Dedifferentiated amniotic fluid mesenchymal stem cell (primary cell): ENCODE measurements around the gene OR8J3.
"Not testable (repeated sequence)": the region's sequence is repeated elsewhere in the genome, so short reads cannot be mapped to it uniquely, and the experiment has no call there.

Experiments used
- DNase-seq: peaks from one replicate; pipeline ENCODE4 v3.0.0-alpha.2; 2016; ENCODE audit errors: extremely low spot score

The OR8J3 gene

DNA sequence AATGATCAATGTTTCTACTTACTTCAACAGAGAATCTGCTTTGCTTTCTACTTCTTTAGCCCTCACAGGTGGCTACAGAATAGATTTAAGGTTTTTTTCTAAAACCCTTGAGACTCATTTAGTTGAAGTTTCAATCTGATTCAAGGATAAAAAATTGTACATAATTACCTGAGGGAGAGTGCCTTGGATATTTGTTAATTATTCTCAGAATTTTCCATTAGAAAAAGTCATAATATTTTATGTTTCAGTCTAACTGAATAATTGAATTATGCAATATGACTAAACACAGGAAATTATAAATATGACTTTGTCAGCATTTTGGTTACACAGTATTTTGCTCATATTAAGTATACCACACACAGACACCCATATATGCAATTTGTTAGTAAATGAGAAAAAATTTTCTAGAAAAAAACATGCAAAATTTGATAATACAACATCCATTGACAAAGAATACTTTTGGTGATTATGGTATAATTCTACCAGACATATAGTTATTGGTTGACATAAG lies at the start of gene OR8J3:
Gene OR8J3, minus strand, starts transcription at position 51 of the 511 bp plus-strand sequence. CDS start 2,483 bp downstream, outside the sequence.
- no peak for DNase-seq

- DNase-seq, result no peak
Measured at GRCh38 chr11:56188602-56189001, 48.6 kb upstream of the OR8J3 start.

GRCh38 chr11:56183459-56183858 lies 43.5 kb upstream of the OR8J3 start:
- no peak for DNase-seq

- DNase-seq, result no peak
Measured at GRCh38 chr11:56176318-56176717, 36.3 kb upstream of the OR8J3 start, which contains the start of gene OR5J2. Gene OR5J2, plus strand, starts transcription at chr11:56176618. Its CDS starts 0 bp downstream, at chr11:56176618.

DNA sequence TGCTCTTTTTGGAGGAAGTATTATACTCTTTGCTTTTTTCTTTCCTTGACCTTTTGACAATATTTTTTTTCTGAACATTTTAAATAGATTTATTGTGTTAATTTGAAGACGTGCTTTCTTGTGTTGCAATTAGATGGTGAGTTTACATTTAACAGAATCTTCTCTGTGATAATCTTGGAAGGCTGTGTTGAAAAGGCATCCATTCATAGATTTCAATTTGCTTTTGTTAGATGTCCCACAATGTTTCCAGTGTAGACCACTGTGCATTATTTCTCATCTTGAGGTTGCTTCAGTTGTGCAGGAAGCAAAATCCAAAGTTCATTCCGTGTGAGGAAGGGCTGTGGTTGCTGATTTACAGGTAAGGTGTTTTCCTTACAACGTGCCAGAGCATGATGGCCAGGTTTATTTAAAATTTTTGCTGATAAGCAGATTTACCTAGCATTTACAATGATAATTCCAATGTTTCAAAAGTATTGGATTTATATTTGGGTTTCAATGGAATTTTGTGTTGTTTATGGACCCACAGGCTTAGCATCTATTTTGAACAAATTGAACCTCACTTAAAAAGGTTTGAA lies 32.3 kb upstream of the OR8J3 start:
- DNase-seq, result no peak

DNA sequence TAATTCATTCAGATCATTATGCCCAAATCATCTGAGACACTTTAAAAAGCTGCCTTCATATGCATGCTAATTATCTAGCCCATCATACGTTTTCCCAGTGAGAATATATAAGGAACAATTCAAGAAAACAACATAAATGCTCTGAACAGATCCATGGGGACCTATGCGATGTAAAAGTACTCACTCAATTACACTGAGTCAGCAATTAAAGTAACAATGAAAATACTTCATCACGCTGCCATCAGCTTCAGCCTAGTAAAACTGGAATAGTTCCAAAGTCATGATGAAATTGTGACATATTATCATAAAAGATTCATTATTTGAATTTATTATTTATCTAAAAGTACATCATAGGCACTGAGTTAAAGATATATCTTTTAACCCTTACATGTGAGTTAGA lies 23.8 kb upstream of the OR8J3 start:
- no peak for DNase-seq

DNA sequence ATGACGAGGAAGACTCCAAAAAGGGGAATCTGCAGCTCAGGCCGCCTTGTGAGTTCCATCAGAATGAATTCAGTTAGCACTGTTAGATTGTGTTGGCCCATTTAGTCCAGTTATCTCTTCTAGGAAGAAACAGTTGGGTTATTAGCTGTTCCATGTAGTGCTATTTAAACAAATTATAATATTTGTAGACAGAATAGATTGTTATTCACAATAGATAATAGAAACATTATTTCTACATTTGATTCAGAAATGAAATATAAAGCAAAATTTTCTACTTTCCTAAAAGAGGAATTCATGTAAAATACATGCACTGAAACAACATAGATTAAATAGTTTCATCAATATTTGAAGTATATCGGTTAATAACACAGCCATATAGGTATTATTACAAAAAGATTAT lies 20.2 kb upstream of the OR8J3 start, which contains the start of gene OR8K5:
Gene OR8K5, minus strand, starts transcription at position 101 of the 400 bp plus-strand sequence. Its CDS starts 0 bp downstream, at position 101.
- DNase-seq, result no peak

DNA sequence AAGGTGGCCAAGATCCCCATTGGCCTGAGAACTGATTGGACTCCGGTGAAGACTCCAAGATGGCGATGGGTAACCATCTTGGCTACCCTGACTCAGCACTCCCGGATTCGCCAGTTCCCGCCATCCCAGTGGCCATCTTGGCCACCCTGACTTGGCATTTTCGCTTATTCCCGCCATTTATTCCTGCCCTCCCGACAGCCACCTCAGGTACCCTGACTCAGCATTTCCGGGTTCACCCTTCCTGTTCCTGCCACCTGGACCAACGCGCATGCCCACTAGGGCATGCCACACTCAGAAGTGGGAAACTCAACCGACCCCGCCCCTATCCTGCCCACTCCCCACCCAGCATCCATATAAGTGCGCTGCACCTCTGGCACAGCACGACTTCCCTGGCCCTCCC lies 12.3 kb upstream of the OR8J3 start:
- no peak for DNase-seq

GRCh38 chr11:56151376-56151775 lies 11.4 kb upstream of the OR8J3 start:
- no peak for DNase-seq

GRCh38 chr11:56143681-56144080 lies 3.7 kb upstream of the OR8J3 start:
- DNase-seq, result not testable (repeated sequence)

GRCh38 chr11:56122073-56122472 lies 17.9 kb downstream of the OR8J3 start, which contains the start of gene OR8H3:
Gene OR8H3, plus strand, starts transcription at chr11:56122373. Its CDS starts 0 bp downstream, at chr11:56122373.
- no peak for DNase-seq

GRCh38 chr11:56103210-56103737 lies 36.7 kb downstream of the OR8J3 start, which contains the start of gene OR8H2:
Gene OR8H2, plus strand, starts transcription at chr11:56103687. Its CDS starts 1,356 bp downstream, at chr11:56105043.
- DNase-seq, result no peak

DNA sequence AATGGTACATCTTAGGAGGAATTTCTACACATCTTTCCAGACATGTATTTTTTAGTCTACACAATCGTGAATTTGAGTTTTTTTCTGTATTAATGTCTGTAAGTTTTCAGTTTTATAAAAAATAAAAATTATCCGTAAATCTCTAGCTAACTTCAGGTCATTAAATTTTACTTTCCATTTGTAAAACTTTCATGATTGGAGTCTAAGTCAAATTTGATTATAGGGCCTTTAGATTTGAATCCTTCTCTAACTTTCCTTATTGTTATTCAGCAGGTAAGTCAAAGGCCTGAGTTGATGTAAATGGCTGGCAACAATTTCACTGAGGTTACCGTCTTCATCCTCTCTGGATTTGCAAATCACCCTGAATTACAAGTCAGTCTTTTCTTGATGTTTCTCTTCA lies 47.0 kb downstream of the OR8J3 start, which contains the start of gene OR8I2:
Gene OR8I2, plus strand, starts transcription at position 301 of the 400 bp plus-strand sequence. Its CDS starts 0 bp downstream, at position 301.
- no peak for DNase-seq

DNA sequence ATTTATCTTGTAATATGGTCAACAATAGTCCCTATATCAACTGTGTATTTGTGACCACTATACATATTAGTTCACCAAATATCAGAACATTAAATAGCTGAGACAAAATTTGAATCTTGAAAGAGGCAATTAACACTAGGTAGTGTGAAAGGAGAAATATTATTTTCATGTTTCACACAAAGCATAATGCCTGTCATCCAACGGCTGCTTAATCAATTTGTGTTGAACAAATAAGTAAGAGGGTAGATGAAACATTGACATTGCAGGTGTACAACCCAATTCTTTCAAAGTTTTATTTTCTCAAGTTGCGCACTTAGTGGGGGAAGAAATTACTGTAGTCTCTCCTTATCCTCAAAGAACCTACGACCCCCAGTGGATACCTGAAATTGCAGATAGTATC lies 50.3 kb downstream of the OR8J3 start:
- DNase-seq, result no peak
